Right lobe of liver (tissue), 4 donors: ENCODE data around the gene EPO.

Experiments
- CTCF ChIP-seq, 4 donors: fragments of 200-600 bp in 3 of 4; fragments of 450-650 bp in 1 of 4; IDR thresholded peaks; one replicate each; pipeline versions ENCODE4 v1.5.1 to v1.8.0; 2016 to 2022; ENCODE audit warnings: antibody characterized with exemption in 4 of 4, mild to moderate bottlenecking in 2 of 4
- POLR2A ChIP-seq: fragments of 450-650 bp; IDR thresholded peaks from one replicate; pipeline ENCODE4 v1.6.1; 2017; ENCODE audit warnings: antibody characterized with exemption, mild to moderate bottlenecking
- donor health status: DM: no; HTN: no; CAD: no.
- donor health status: DM: no; HTN: no; CAD: no.
- donor health status: DM: no; HTN: yes; CAD: no.

DNA sequence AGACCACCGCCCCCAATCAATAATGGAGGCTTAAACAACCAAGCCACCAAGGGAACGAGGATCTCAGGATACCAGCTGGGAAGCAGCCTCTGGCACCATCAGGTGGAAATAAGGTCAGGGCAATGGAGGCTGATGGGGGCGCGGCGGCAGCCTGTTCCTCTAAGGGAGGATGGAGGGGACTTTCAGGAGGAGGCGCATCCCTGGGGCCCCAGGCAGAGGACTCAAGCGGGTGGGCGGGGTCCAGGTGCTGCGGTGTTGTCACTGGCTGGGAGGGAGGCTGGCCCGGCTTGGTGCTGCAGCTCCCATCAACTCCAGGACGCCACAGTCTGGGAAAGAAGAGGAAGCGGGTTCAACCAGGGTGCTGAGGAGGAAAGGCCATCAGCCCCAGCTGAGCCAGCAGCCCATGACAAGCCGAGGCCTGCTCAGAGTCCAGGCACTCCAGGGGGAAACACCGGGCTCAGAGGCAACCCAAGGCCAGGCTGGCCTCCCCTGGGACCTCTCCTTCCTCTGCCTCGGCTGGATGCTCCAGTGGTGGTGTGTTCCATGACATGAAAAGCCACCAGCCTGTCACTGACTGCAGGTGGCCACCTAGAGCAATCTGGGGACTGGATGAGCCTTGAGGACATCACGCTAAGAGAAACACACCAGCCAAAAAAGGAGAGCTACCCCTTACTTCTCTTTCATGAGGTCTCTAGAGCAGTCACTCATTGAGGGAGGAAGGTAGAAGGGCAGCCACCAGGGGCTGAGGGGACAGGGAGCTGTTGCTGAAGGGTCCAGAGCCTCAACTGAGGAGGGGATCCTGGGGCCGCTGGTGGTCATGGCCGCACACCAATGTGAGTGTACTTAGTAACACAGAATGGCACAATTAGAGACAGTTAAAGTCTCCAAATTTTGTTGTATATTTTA, 30.8 kb upstream of the EPO start:
- TF ChIP-seq CTCF (IDR thresholded peaks at IDR 0.05): no peak
- TF ChIP-seq POLR2A: no peak
